ENCODE results near the gene CPNE5. TPM values are rescaled to one million over a fixed set of nuclear protein-coding genes. Genes with fewer than 3 reads are reported as not detected.

CPNE5 gene
- total RNA-seq, 1 donor from 2014 or later: not detected

- H3K9me3 ChIP-seq (ENCODE audit: low read depth): no peaks in the 10 kb centered on the region
- H3K4me1 Mint-ChIP-seq: peaks cover 24% of the 10 kb centered on the region
- no peaks in the 10 kb centered on the region for H3K36me3 Mint-ChIP-seq
- peaks cover 18% of the 10 kb centered on the region for H3K4me1 ChIP-seq
- no peak overlapping the region for H3K27ac ChIP-seq
- peaks cover 61% of the 10 kb centered on the region for H3K27me3 ChIP-seq
- no peak overlapping the region for H3K27ac Mint-ChIP-seq
- H2AFZ ChIP-seq (replicated peaks): no peak overlapping the region
- no peaks in the 10 kb centered on the region for H3K79me2 ChIP-seq (ENCODE audit: low read depth)
- peaks cover 4% of the 10 kb centered on the region for H3K9me3 Mint-ChIP-seq
- H3K4me3 Mint-ChIP-seq: peak overlapping the region; percentile 56
- no peak overlapping the region for H3K4me3 ChIP-seq
- H3K4me2 ChIP-seq: no peak overlapping the region
- H3K36me3 ChIP-seq: no peaks in the 10 kb centered on the region
- DNase-seq (ENCODE audit: low spot score): no peak
- TF ChIP-seq CTCF (IDR thresholded peaks at IDR 0.05) (no peak), EZH2 (IDR thresholded peaks at IDR 0.05) (no peak), EZH2phosphoT487 (IDR thresholded peaks at IDR 0.05) (no peak)
- peaks cover 13% of the 10 kb centered on the region for H3F3A ChIP-seq (ENCODE audit: low read depth)
- peaks cover 15% of the 10 kb centered on the region for H4K20me1 ChIP-seq (ENCODE audit: low read depth)
- no peak overlapping the region for H3K9ac ChIP-seq
- peaks cover 42% of the 10 kb centered on the region for H3K27me3 Mint-ChIP-seq (ENCODE audit: insufficient read depth, low read depth)
Measured at GRCh38 chr6:36843170-36843569, 3.9 kb upstream of the CPNE5 start.

GRCh38 chr6:36841756-36842155 is 2.5 kb upstream of the CPNE5 start:
- Histone ChIP-seq H3K27ac (no peak overlapping the region), H3K9ac (no peak overlapping the region)

GRCh38 chr6:36840432-36841403 is 1.5 kb upstream of the CPNE5 start:
- Histone ChIP-seq H2AFZ (replicated peaks) (peak overlapping the region; percentile 59), H3K79me2 (ENCODE audit: low read depth) (no peaks in the 10 kb centered on the region), H4K20me1 (ENCODE audit: low read depth) (peaks cover 12% of the 10 kb centered on the region), H3K4me2 (peak overlapping the region; percentile 95), H3K9me3 (ENCODE audit: low read depth) (no peaks in the 10 kb centered on the region), H3K4me1 (peaks cover 16% of the 10 kb centered on the region), H3K9ac (no peak overlapping the region), H3K27me3 (peaks cover 81% of the 10 kb centered on the region), H3F3A (ENCODE audit: low read depth) (peaks cover 9% of the 10 kb centered on the region), H3K27ac (no peak overlapping the region), H3K4me3 (peak overlapping the region; percentile 64), H3K36me3 (no peaks in the 10 kb centered on the region)
- H3K4me3 Mint-ChIP-seq: peak overlapping the region; percentile 85
- H3K9me3 Mint-ChIP-seq: peaks cover 4% of the 10 kb centered on the region
- peaks cover 14% of the 10 kb centered on the region for H3K4me1 Mint-ChIP-seq
- H3K36me3 Mint-ChIP-seq: no peaks in the 10 kb centered on the region
- H3K27ac Mint-ChIP-seq: no peak overlapping the region
- TF ChIP-seq CTCF (IDR thresholded peaks at IDR 0.05) (no peak), EZH2 (IDR thresholded peaks at IDR 0.05) (peak; percentile 82), EZH2phosphoT487 (IDR thresholded peaks at IDR 0.05) (peak; percentile 58)
- DNase-seq (ENCODE audit: low spot score): peak; percentile 55
- peaks cover 54% of the 10 kb centered on the region for H3K27me3 Mint-ChIP-seq (ENCODE audit: insufficient read depth, low read depth)

More at GRCh38 chr6:36841756-36842155, 2.5 kb upstream of the CPNE5 start:
- Histone ChIP-seq H3K4me3 (no peak overlapping the region), H3K4me1 (peaks cover 16% of the 10 kb centered on the region), H3F3A (ENCODE audit: low read depth) (peaks cover 9% of the 10 kb centered on the region), H3K79me2 (ENCODE audit: low read depth) (no peaks in the 10 kb centered on the region), H3K9me3 (ENCODE audit: low read depth) (no peaks in the 10 kb centered on the region), H4K20me1 (ENCODE audit: low read depth) (peaks cover 12% of the 10 kb centered on the region), H2AFZ (replicated peaks) (no peak overlapping the region), H3K36me3 (no peaks in the 10 kb centered on the region), H3K27me3 (peaks cover 70% of the 10 kb centered on the region), H3K4me2 (no peak overlapping the region)
- Mint-ChIP-seq H3K36me3 (no peaks in the 10 kb centered on the region), H3K9me3 (peaks cover 4% of the 10 kb centered on the region), H3K4me1 (peaks cover 17% of the 10 kb centered on the region), H3K4me3 (no peak overlapping the region), H3K27me3 (ENCODE audit: insufficient read depth, low read depth) (peaks cover 50% of the 10 kb centered on the region), H3K27ac (no peak overlapping the region)
- no peak for DNase-seq (ENCODE audit: low spot score)
- no peak for TF ChIP-seq EZH2phosphoT487 (IDR thresholded peaks at IDR 0.05)
- no peak for TF ChIP-seq CTCF (IDR thresholded peaks at IDR 0.05)
- no peak for TF ChIP-seq EZH2 (IDR thresholded peaks at IDR 0.05)
